OCI-LY1 (cell line): Measurements from ENCODE around the gene VSTM4.

Experiments used
- H2AFZ ChIP-seq: fragments of 200-600 bp; sonication (generic), shearing (Covaris generic); 2 replicates; pipeline ENCODE4 v1.6.0; 2014; ENCODE audit warnings: antibody characterized with exemption, mild to moderate bottlenecking, low read length
- H3F3A ChIP-seq: fragments of 200-600 bp; sonication (generic), shearing (Covaris generic); 2 replicates; pipeline ENCODE4 v1.6.0; 2014; ENCODE audit warnings: mild to moderate bottlenecking, antibody characterized with exemption, low read length, moderate library complexity; ENCODE audit not compliant: insufficient read depth
- H3K27ac ChIP-seq: fragments of 200-600 bp; sonication (generic); 2 replicates; pipeline ENCODE4 v1.5.1; 2014; ENCODE audit warnings: low read length, mixed run types, mild to moderate bottlenecking, low read depth; ENCODE audit not compliant: poor library complexity, severe bottlenecking
- H3K27me3 ChIP-seq: fragments of 200-600 bp; sonication (generic); 2 replicates; pipeline ENCODE4 v1.6.0; 2014; ENCODE audit warnings: antibody characterized with exemption, mild to moderate bottlenecking, low read length, moderate library complexity; ENCODE audit not compliant: insufficient read depth
- H3K36me3 ChIP-seq: fragments of 200-600 bp; sonication (generic); 2 replicates; pipeline ENCODE4 v1.6.1; 2014; ENCODE audit warnings: mild to moderate bottlenecking, antibody characterized with exemption, low read length, moderate library complexity, mixed read lengths; ENCODE audit not compliant: insufficient read depth
- H3K4me1 ChIP-seq: fragments of 200-600 bp; sonication (generic); 2 replicates; pipeline ENCODE4 v1.5.1; 2014; ENCODE audit warnings: mild to moderate bottlenecking, low read length, moderate library complexity; ENCODE audit not compliant: insufficient read depth, severe bottlenecking
- H3K4me2 ChIP-seq: fragments of 200-600 bp; sonication (generic), shearing (Covaris generic); 2 replicates; pipeline ENCODE4 v1.6.1; 2014; ENCODE audit warnings: low read length
- H3K4me3 ChIP-seq: fragments of 200-600 bp; sonication (generic); 2 replicates; pipeline ENCODE4 v1.5.1; 2014; ENCODE audit warnings: low read length, low read depth, mild to moderate bottlenecking, mixed read lengths; ENCODE audit not compliant: poor library complexity, severe bottlenecking
- H3K79me2 ChIP-seq: fragments of 200-600 bp; shearing (Covaris generic); 2 replicates; pipeline ENCODE4 v1.6.1; 2016; ENCODE audit warnings: mixed run types, low read length, mixed read lengths; ENCODE audit not compliant: insufficient read depth
- H3K9ac ChIP-seq: fragments of 200-600 bp; sonication (generic), shearing (Covaris generic); 2 replicates; pipeline ENCODE4 v1.6.1; 2014; ENCODE audit warnings: mild to moderate bottlenecking, low read length, mixed read lengths
- H3K9me2 ChIP-seq: fragments of 200-600 bp; sonication (generic), shearing (Covaris generic); 2 replicates; pipeline ENCODE4 v1.6.1; 2014; ENCODE audit warnings: low read depth, mild to moderate bottlenecking, low read length, mixed read lengths
- H3K9me3 ChIP-seq: fragments of 200-600 bp; shearing (Covaris generic); 2 replicates; pipeline ENCODE4 v1.6.1; 2014; ENCODE audit warnings: low read length, mixed read lengths
- H4K20me1 ChIP-seq: fragments of 200-600 bp; sonication (generic), shearing (Covaris generic); 2 replicates; pipeline ENCODE4 v1.6.0; 2016; ENCODE audit warnings: mild to moderate bottlenecking, low read length; ENCODE audit not compliant: insufficient read depth
- EZH2 ChIP-seq: fragments of 200-600 bp; sonication (generic), shearing (Covaris generic); IDR thresholded peaks from 2 replicates; pipeline ENCODE4 v1.8.0; 2017; ENCODE audit warnings: borderline replicate concordance, mixed run types, mild to moderate bottlenecking, antibody characterized with exemption, low read length, moderate library complexity, mixed read lengths
- TF ChIP-seq, protein P1 (sequence below): fragments of 200-600 bp; sonication (generic), shearing (Covaris generic); IDR thresholded peaks from 2 replicates; pipeline ENCODE4 v1.5.1; 2017; ENCODE audit warnings: mild to moderate bottlenecking, antibody characterized with exemption, low read length, moderate library complexity, mixed read lengths

Gene VSTM4

DNA sequence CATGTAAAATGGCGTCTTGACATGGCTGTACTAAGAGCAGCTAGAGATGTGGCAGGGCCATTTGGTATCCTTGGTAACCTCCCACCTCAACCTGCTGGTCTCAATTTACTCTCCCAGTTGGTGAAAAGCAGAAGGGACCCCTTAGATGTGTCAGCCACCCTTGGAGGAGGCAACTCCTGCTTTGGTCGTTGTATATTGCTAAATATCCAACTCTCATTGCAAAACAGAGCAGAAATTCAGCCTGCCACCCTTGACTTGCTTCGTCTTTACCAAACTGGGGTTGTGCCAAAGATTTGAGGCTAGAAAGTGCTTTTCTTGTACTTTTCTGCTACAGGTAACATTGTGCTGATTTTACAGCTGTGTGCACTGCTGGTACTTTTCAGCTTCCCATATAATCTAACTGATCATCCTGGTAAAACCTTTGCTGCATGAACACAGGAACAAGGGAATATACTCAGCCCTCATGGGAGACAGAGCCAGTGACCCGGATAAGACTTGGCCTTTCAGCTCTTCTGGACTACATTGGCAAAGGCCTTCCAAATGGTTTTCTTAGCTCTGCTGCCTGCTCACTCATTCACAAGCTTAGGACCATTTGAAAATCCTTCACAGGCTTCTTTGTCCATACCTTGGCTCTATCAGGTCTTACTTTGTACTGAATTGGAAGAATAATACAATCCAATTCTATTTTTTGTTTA is 2.2 kb upstream of the VSTM4 start:
- Histone ChIP-seq H3K27me3 (0 out of 2 replicates have a peak, but pooled peaks cover 3% of the 10 kb centered on the region), H3K4me2 (no peak overlapping the region), H3K9ac (no peak overlapping the region), H3K27ac (no peak overlapping the region), H3K9me3 (no peaks in the 10 kb centered on the region), H3K4me1 (no peaks in the 10 kb centered on the region), H3K9me2 (no peaks in the 10 kb centered on the region), H3K4me3 (no peak overlapping the region), H4K20me1 (no peaks in the 10 kb centered on the region), H3F3A (no peaks in the 10 kb centered on the region), H3K79me2 (no peaks in the 10 kb centered on the region), H3K36me3 (no peaks in the 10 kb centered on the region), H2AFZ (no peak overlapping the region)
- TF ChIP-seq, protein P1, sequence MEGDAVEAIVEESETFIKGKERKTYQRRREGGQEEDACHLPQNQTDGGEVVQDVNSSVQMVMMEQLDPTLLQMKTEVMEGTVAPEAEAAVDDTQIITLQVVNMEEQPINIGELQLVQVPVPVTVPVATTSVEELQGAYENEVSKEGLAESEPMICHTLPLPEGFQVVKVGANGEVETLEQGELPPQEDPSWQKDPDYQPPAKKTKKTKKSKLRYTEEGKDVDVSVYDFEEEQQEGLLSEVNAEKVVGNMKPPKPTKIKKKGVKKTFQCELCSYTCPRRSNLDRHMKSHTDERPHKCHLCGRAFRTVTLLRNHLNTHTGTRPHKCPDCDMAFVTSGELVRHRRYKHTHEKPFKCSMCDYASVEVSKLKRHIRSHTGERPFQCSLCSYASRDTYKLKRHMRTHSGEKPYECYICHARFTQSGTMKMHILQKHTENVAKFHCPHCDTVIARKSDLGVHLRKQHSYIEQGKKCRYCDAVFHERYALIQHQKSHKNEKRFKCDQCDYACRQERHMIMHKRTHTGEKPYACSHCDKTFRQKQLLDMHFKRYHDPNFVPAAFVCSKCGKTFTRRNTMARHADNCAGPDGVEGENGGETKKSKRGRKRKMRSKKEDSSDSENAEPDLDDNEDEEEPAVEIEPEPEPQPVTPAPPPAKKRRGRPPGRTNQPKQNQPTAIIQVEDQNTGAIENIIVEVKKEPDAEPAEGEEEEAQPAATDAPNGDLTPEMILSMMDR, result no peak
- no peak for TF ChIP-seq EZH2

DNA sequence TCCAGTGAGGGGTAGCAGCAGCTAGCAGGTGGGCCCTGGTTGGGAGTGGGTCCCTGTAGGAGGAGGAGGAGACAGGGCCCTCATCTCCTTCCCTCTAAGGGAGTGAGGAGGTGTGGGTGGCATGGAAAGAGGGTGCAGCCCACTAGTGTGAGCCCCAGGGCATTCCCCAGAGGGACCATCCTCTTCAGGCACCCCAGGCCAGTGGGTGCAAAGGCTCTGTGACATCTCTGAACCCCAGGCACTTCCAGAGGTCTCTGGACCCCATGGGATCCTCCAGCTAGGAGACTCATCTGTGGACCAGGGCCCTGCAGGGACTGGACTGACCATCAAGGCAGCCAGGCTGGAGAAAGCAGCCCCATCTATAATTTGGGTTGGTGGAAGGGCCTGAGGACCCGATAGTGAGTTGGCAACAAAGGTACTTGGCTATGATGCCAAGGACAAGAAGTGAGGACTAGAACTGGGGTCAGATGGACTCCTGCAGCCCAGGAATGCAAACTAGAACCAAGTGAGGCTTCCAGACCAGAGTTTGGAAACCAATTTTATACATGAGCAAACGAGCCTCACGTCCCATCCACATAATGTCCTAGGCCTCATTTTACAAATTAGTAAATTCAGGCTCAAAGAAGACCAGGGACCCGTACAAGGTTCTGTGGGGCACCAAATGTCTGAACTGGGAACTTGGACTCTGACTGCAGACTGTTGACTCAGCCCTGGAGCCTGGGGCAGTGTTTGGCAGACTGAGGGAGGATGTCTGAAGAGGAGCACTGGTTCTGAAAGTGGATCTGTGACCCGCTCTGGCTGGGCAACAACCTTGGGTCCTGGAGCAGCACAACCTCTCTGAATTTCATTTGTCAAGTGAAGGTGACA is 1.4 kb upstream of the VSTM4 start:
- Histone ChIP-seq H3K4me2 (no peak overlapping the region), H3K9me2 (no peaks in the 10 kb centered on the region), H2AFZ (no peak overlapping the region), H3F3A (no peaks in the 10 kb centered on the region), H4K20me1 (no peaks in the 10 kb centered on the region), H3K9ac (no peak overlapping the region), H3K36me3 (no peaks in the 10 kb centered on the region), H3K4me3 (no peak overlapping the region), H3K79me2 (no peaks in the 10 kb centered on the region), H3K27ac (no peak overlapping the region), H3K9me3 (no peaks in the 10 kb centered on the region), H3K27me3 (0 out of 2 replicates have a peak, but pooled peaks cover 3% of the 10 kb centered on the region), H3K4me1 (no peaks in the 10 kb centered on the region)
- TF ChIP-seq, protein P1, result no peak
- no peak for TF ChIP-seq EZH2

DNA sequence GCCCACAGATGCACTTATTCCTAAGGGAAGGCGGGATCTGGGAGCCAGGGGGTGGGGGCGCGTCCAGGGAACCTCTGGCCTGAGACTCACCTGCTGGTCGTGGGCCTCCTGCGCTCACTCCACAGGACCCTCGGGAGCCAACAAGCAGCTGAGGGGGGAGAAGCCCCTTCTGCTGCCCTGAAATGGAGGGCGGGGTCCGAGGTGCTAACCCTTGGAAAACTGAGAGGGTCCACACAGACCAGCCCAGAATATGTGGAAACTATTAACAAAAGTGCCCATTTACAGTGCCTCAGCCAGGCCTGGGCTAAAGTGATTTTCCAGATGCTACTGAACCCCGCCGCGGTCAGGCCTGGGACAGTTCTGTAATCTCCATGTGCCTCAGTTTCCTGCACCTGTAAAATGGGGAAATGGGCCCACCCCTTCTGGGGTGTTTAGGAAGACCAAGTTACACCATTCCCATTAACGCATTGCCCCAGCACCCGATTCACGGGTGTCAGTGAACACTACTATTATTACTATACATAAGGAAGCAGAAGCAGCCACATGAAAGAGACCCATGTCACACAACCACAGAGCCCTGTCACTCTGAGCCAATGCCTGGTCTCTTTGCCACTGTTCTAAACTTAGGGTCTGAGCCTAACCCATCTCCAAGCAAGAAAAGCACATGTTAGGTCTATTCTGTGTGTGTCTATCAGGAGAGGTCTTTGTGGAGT is 630 bp upstream of the VSTM4 start:
- Histone ChIP-seq H3K36me3 (no peaks in the 10 kb centered on the region), H2AFZ (no peak overlapping the region), H3K9me3 (no peaks in the 10 kb centered on the region), H3K9me2 (no peaks in the 10 kb centered on the region), H3K4me2 (no peak overlapping the region), H3K27me3 (0 out of 2 replicates have a peak, but pooled peaks cover 3% of the 10 kb centered on the region), H3K4me1 (no peaks in the 10 kb centered on the region), H3K9ac (no peak overlapping the region), H3F3A (no peaks in the 10 kb centered on the region), H3K79me2 (no peaks in the 10 kb centered on the region), H3K27ac (no peak overlapping the region), H3K4me3 (no peak overlapping the region), H4K20me1 (no peaks in the 10 kb centered on the region)
- no peak for TF ChIP-seq EZH2
- TF ChIP-seq, protein P1, result no peak
